Fibroblast of lung (primary cell): ENCODE results near the gene RAB8A.

ENCODE experiments used
- EZH2 ChIP-seq: IDR thresholded peaks from 2 replicates; pipeline ENCODE4 v1.5.1; 2012; ENCODE audit warnings: low read length, control low read depth, mild to moderate bottlenecking; ENCODE audit errors: missing control alignments
- TF ChIP-seq, protein P1 (sequence below), 2 donors: IDR thresholded peaks in 1 of 2; conservative IDR thresholded peaks in 1 of 2; 1 replicate in 1 of 2; 2 replicates in 1 of 2; pipeline ENCODE4 v1.5.1; 2011 to 2012; ENCODE audit warnings: low read length in 2 of 2, control low read depth in 1 of 2, inconsistent platforms in 1 of 2, low read depth in 1 of 2, mild to moderate bottlenecking in 1 of 2

DNA sequence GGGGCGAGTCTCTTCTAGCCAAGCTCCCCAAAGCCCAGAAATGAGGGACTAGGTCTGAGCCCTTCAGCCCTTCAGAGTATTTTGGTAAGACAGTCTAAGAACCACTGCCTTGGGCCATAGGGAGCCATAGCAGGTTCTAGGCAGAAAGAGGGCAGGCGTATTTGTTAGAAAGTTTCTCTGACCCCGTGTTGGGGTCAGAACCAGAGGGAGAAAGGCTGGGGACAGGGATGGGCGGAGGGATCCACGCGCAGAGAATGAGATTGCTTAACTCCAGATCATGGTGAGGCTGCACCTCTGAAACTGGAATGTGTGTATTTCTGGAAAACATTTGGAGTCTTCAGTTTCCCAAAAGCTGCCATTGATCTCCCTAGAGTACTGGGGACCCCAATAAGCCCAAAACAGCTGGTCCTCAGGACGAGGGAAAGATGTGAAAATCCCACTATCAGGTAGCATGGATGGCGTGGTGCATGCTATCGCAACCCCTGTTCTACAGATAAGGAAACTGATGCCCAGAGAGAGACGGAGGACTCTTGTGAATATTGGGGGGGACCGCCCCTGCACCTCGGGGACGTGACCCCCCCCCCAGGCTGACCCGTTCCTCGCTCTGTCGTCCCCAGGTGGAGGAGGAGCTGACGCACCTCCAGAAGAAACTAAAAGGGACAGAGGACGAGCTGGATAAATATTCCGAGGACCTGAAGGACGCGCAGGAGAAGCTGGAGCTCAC lies 36.1 kb upstream of the RAB8A start:
- TF ChIP-seq, protein P1, sequence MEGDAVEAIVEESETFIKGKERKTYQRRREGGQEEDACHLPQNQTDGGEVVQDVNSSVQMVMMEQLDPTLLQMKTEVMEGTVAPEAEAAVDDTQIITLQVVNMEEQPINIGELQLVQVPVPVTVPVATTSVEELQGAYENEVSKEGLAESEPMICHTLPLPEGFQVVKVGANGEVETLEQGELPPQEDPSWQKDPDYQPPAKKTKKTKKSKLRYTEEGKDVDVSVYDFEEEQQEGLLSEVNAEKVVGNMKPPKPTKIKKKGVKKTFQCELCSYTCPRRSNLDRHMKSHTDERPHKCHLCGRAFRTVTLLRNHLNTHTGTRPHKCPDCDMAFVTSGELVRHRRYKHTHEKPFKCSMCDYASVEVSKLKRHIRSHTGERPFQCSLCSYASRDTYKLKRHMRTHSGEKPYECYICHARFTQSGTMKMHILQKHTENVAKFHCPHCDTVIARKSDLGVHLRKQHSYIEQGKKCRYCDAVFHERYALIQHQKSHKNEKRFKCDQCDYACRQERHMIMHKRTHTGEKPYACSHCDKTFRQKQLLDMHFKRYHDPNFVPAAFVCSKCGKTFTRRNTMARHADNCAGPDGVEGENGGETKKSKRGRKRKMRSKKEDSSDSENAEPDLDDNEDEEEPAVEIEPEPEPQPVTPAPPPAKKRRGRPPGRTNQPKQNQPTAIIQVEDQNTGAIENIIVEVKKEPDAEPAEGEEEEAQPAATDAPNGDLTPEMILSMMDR (conservative IDR thresholded peaks at IDR 0.05 in 1 of 2, IDR thresholded peaks at IDR 0.05 in 1 of 2; ENCODE audit: low read depth in 1 of 2, low read length in 2 of 2) = no peak
- no peak for TF ChIP-seq EZH2
